NCI-H146 treated with DMSO at 0.1 percent for 48 hours (cell line): ENCODE results near the gene DOCK6.
A peak's percentile ranks its signal among the peaks of the same experiment; 100 is the strongest.

Experiments
- DNase-seq: peaks from one replicate; lab custom pipeline; 2025; ENCODE audit not compliant: unreplicated experiment; lab: John Stamatoyannopoulos, UW

DOCK6 gene

GRCh38 chr19:11261971-11262839, at the start of gene DOCK6:
TSS of gene DOCK6 (minus strand) at chr19:11262524. CDS start at chr19:11262440, 84 bp downstream.
- no peak for DNase-seq

- DNase-seq, result no peak
These were observed 44.0 kb upstream of the DOCK6 start for GRCh38 chr19:11306337-11306736.

GRCh38 chr19:11304936-11305335, 42.6 kb upstream of the DOCK6 start:
- DNase-seq, result no peak

- no peak for DNase-seq
These were observed 38.4 kb upstream of the DOCK6 start for GRCh38 chr19:11300811-11301120.

- DNase-seq, result no peak
These were observed 37.9 kb upstream of the DOCK6 start for GRCh38 chr19:11299946-11300810.

- DNase-seq, result no peak
These were observed 33.9 kb upstream of the DOCK6 start for GRCh38 chr19:11296264-11296663.

- DNase-seq, result no peak
These were observed 33.4 kb upstream of the DOCK6 start, which contains the start of gene TSPAN16 for GRCh38 chr19:11295665-11296245. TSS of gene TSPAN16 (plus strand) at chr19:11296160. CDS start at chr19:11296298, 138 bp downstream.

- DNase-seq, result no peak
These were observed 32.9 kb upstream of the DOCK6 start for GRCh38 chr19:11295180-11295579.

GRCh38 chr19:11293433-11294389, 31.4 kb upstream of the DOCK6 start:
- peak; percentile 82 for DNase-seq

- DNase-seq, result no peak
These were observed 29.7 kb upstream of the DOCK6 start for GRCh38 chr19:11291991-11292390.

GRCh38 chr19:11291415-11291814, 29.1 kb upstream of the DOCK6 start:
- no peak for DNase-seq

GRCh38 chr19:11290256-11290655, 27.9 kb upstream of the DOCK6 start:
- DNase-seq, result no peak

- no peak for DNase-seq
These were observed 26.0 kb upstream of the DOCK6 start for GRCh38 chr19:11288349-11288748.

- no peak for DNase-seq
These were observed 24.1 kb upstream of the DOCK6 start for GRCh38 chr19:11286312-11286974.

GRCh38 chr19:11284515-11284914, 22.2 kb upstream of the DOCK6 start:
- DNase-seq, result no peak

- no peak for DNase-seq
These were observed 19.2 kb upstream of the DOCK6 start for GRCh38 chr19:11281356-11282049.

GRCh38 chr19:11279505-11280236, 17.3 kb upstream of the DOCK6 start:
- no peak for DNase-seq

- no peak for DNase-seq
These were observed 16.3 kb upstream of the DOCK6 start for GRCh38 chr19:11278670-11279069.
